H1 (cell line): ENCODE data around the gene AHCY. TPM values are rescaled to one million over a fixed set of nuclear protein-coding genes. Genes with fewer than 3 reads are reported as not detected.
"Not testable (repeated sequence)": the region's sequence is repeated elsewhere in the genome, so short reads cannot be mapped to it uniquely, and the experiment has no call there.

ENCODE experiments used
- CTCF ChIA-PET: fragments of 300-600 bp; sonication (Branson Sonifier 250); formaldehyde crosslinking; loops from one replicate; lab custom pipeline; 2021; ENCODE audit not compliant: partially characterized antibody; lab: Charles Lee
- POLR2A ChIA-PET: fragments of 300-600 bp; sonication (Branson Sonifier 250); formaldehyde crosslinking; loops from one replicate; lab custom pipeline; 2021; ENCODE audit warnings: inconsistent platforms; ENCODE audit not compliant: partially characterized antibody; lab: Charles Lee
- DNase-seq, 2 experiments: peaks; one replicate each; pipeline versions ENCODE4 v3.0.0 to v3.0.0-alpha.2; 2010 to 2022; ENCODE audit warnings: low spot score in 2 of 2, low read depth in 1 of 2, mixed read lengths in 1 of 2
- FAIRE-seq: peaks from 2 replicates; lab custom pipeline; 2011; peaks lifted over from hg19 to GRCh38; lab: Jason Lieb, UNC
- H2AFZ ChIP-seq: 2 replicates; pipeline ENCODE4 v1.8.1; 2012; ENCODE audit warnings: low read length, inconsistent platforms
- H2AK5ac ChIP-seq: 2 replicates; pipeline ENCODE4 v1.6.1; 2013; ENCODE audit warnings: low read depth, low read length
- H2BK120ac ChIP-seq: replicated peaks from 2 replicates; pipeline ENCODE3; 2013; ENCODE audit warnings: low read depth, low read length, inconsistent platforms
- H2BK12ac ChIP-seq: 2 replicates; pipeline ENCODE4 v1.6.1; 2013; ENCODE audit warnings: low read depth, low read length
- H2BK15ac ChIP-seq: 2 replicates; pipeline ENCODE4 v1.6.1; 2013; ENCODE audit warnings: low read length
- H2BK20ac ChIP-seq: 2 replicates; pipeline ENCODE4 v1.6.1; 2013; ENCODE audit warnings: low read length
- H2BK5ac ChIP-seq: 2 replicates; pipeline ENCODE4 v1.6.1; 2013; ENCODE audit warnings: low read depth, low read length
- H3K14ac ChIP-seq: 2 replicates; pipeline ENCODE4 v1.6.1; 2013; ENCODE audit warnings: inconsistent platforms; ENCODE audit not compliant: insufficient read length
- H3K18ac ChIP-seq: 2 replicates; pipeline ENCODE4 v1.6.1; 2013; ENCODE audit warnings: low read length; ENCODE audit errors: extremely low read depth
- H3K23ac ChIP-seq: 2 replicates; pipeline ENCODE4 v1.6.1; 2013; ENCODE audit warnings: inconsistent platforms; ENCODE audit not compliant: insufficient read length
- H3K23me2 ChIP-seq: 2 replicates; pipeline ENCODE4 v1.6.1; 2013; ENCODE audit warnings: low read depth, low read length
- H3K27ac ChIP-seq: 2 replicates; pipeline ENCODE4 v1.6.1; 2011; ENCODE audit warnings: low read depth, low read length, inconsistent platforms
- H3K27me3 ChIP-seq, 4 experiments: replicated peaks in 1 of 4; 1 replicate in 1 of 4; 2 replicates in 3 of 4; pipeline versions ENCODE4 v1.6.1 to v1.8.1; 2011 to 2013; ENCODE audit warnings: low read length in 3 of 4, mild to moderate bottlenecking in 3 of 4, inconsistent platforms in 2 of 4, mixed read lengths in 2 of 4, moderate library complexity in 1 of 4; ENCODE audit not compliant: control insufficient read depth in 3 of 4, insufficient read depth in 3 of 4; ENCODE audit errors: extremely low read depth in 1 of 4
- H3K36me3 ChIP-seq, 4 experiments: 2 replicates each; pipeline versions ENCODE4 v1.6.1 to v1.8.1; 2011 to 2013; ENCODE audit warnings: mild to moderate bottlenecking in 4 of 4, low read length in 3 of 4, moderate library complexity in 2 of 4, control low read depth in 1 of 4, inconsistent platforms in 1 of 4; ENCODE audit not compliant: insufficient read depth in 4 of 4, control insufficient read depth in 2 of 4
- H3K4ac ChIP-seq: replicated peaks from 2 replicates; pipeline ENCODE3; 2013; ENCODE audit warnings: low read length, low read depth, mixed read lengths, inconsistent platforms; ENCODE audit not compliant: insufficient read length
- H3K4me1 ChIP-seq, 4 experiments: replicated peaks in 1 of 4; 1 replicate in 1 of 4; 2 replicates in 3 of 4; pipeline versions ENCODE4 v1.6.1 to v1.8.1; 2011 to 2013; ENCODE audit warnings: low read length in 3 of 4, inconsistent platforms in 2 of 4, mixed read lengths in 1 of 4; ENCODE audit not compliant: insufficient read depth in 4 of 4, control insufficient read depth in 3 of 4
- H3K4me2 ChIP-seq, 2 experiments: 2 replicates each; pipeline versions ENCODE4 v1.6.1 to v1.8.1; 2011 to 2013; ENCODE audit warnings: low read depth in 2 of 2, low read length in 2 of 2, control low read depth in 1 of 2, inconsistent platforms in 1 of 2, mild to moderate bottlenecking in 1 of 2; ENCODE audit not compliant: insufficient read depth in 1 of 2
- H3K4me3 ChIP-seq, 4 experiments: fragments of 200-600, 300-600 bp in 1 of 4; sonication (generic), shearing (Covaris generic), sonication (Bioruptor Twin) in 1 of 4; 2 replicates each; pipeline versions ENCODE4 v1.5.1 to v1.8.1; 2011 to 2016; ENCODE audit warnings: low read length in 4 of 4, low read depth in 3 of 4, control low read depth in 2 of 4, inconsistent platforms in 2 of 4, mild to moderate bottlenecking in 2 of 4, mixed read lengths in 1 of 4, moderate library complexity in 1 of 4; ENCODE audit not compliant: insufficient read depth in 2 of 4; ENCODE audit errors: extremely low read depth in 1 of 4
- H3K56ac ChIP-seq: replicated peaks from 2 replicates; pipeline ENCODE3; 2013; ENCODE audit warnings: low read depth, mild to moderate bottlenecking, mixed read lengths, low read length, inconsistent platforms; ENCODE audit not compliant: insufficient read length
- H3K79me1 ChIP-seq: 2 replicates; pipeline ENCODE4 v1.6.1; 2013; ENCODE audit warnings: low read depth, low read length, control low read depth
- H3K79me2 ChIP-seq, 2 experiments: 2 replicates each; pipeline versions ENCODE4 v1.6.1 to v1.8.1; 2012 to 2013; ENCODE audit warnings: low read length in 2 of 2, mild to moderate bottlenecking in 2 of 2, inconsistent platforms in 1 of 2; ENCODE audit not compliant: insufficient read depth in 2 of 2, control insufficient read depth in 1 of 2
- H3K9ac ChIP-seq, 4 experiments: replicated peaks in 1 of 4; 1 replicate in 1 of 4; 2 replicates in 3 of 4; pipeline versions ENCODE4 v1.6.1 to v1.8.1; 2011 to 2013; ENCODE audit warnings: low read depth in 3 of 4, low read length in 3 of 4, control low read depth in 2 of 4, mild to moderate bottlenecking in 2 of 4, moderate library complexity in 2 of 4, inconsistent platforms in 1 of 4; ENCODE audit errors: extremely low read depth in 1 of 4
- H3K9me3 ChIP-seq, 2 experiments: 2 replicates each; pipeline versions ENCODE4 v1.6.1 to v1.8.1; 2012 to 2013; ENCODE audit warnings: mild to moderate bottlenecking in 2 of 2, moderate library complexity in 2 of 2, control low read depth in 1 of 2, inconsistent platforms in 1 of 2, low read depth in 1 of 2, low read length in 1 of 2, mixed read lengths in 1 of 2; ENCODE audit not compliant: insufficient read depth in 2 of 2
- H4K20me1 ChIP-seq, 2 experiments: replicated peaks in 1 of 2; 2 replicates each; pipeline versions ENCODE3 to v1.8.1; 2011 to 2013; ENCODE audit warnings: inconsistent platforms in 2 of 2, low read length in 2 of 2, mild to moderate bottlenecking in 1 of 2; ENCODE audit not compliant: insufficient read depth in 2 of 2, control insufficient read depth in 1 of 2
- H4K5ac ChIP-seq: 2 replicates; pipeline ENCODE4 v1.6.1; 2013; ENCODE audit warnings: low read length, low read depth, mixed read lengths, inconsistent platforms; ENCODE audit not compliant: insufficient read length
- H4K8ac ChIP-seq: 2 replicates; pipeline ENCODE4 v1.8.0; 2013; ENCODE audit warnings: mild to moderate bottlenecking, moderate library complexity, low read length, inconsistent platforms; ENCODE audit not compliant: insufficient read depth; ENCODE audit errors: extremely low read depth
- H4K91ac ChIP-seq: replicated peaks from 2 replicates; pipeline ENCODE3; 2013; ENCODE audit warnings: low read length, mixed read lengths, inconsistent platforms; ENCODE audit not compliant: insufficient read length
- WGBS, 2 experiments: shearing (Covaris generic) in 1 of 2; methylation state at CpG; one replicate each; pipeline versions ENCODE4 v1.1.6 to v1.1.7; 2013 to 2015; ENCODE audit warnings: low lambda C conversion rate in 2 of 2, mixed read lengths in 2 of 2, inconsistent platforms in 1 of 2, low coverage in 1 of 2, missing lambda C conversion rate in 1 of 2; ENCODE audit not compliant: insufficient replicate concordance in 2 of 2, insufficient coverage in 1 of 2, insufficient read length in 1 of 2; ENCODE audit errors: extremely low coverage in 1 of 2, missing lambda C conversion rate in 1 of 2; 5-methylcytosine and 5-hydroxymethylcytosine counted together
- polyA plus RNA-seq, 7 experiments: library from polyadenylated mRNA; depleted of rRNA in 3 of 7; stranded (reverse) in 5 of 7; unstranded in 2 of 7; fragments of >200 nt in 5 of 7; fragments of 200-250 nt in 2 of 7; gene quantifications; 1 replicate in 5 of 7; 2 replicates in 1 of 7; 4 replicates in 1 of 7; pipeline versions ENCODE4 v1.2.1 to v1.2.3, GENCODE V29; 2011 to 2013; ENCODE audit warnings: missing spikeins in 2 of 7, mixed read lengths in 2 of 7
- total RNA-seq: library from RNA; stranded (reverse); fragmentation: NEBNext Ultra II Directional; extraction: Animal tissue kit (Norgen Biotek cat#: 25700); gene quantifications from 2 replicates; pipeline ENCODE4 v1.2.1, GENCODE V29; 2021

AHCY gene
- total and polyA plus RNA-seq, 2 of the 8 experiments (the other 6 are each of a cell fraction or from before 2014, with no cell fraction given), result 404 to 638 TPM

DNA sequence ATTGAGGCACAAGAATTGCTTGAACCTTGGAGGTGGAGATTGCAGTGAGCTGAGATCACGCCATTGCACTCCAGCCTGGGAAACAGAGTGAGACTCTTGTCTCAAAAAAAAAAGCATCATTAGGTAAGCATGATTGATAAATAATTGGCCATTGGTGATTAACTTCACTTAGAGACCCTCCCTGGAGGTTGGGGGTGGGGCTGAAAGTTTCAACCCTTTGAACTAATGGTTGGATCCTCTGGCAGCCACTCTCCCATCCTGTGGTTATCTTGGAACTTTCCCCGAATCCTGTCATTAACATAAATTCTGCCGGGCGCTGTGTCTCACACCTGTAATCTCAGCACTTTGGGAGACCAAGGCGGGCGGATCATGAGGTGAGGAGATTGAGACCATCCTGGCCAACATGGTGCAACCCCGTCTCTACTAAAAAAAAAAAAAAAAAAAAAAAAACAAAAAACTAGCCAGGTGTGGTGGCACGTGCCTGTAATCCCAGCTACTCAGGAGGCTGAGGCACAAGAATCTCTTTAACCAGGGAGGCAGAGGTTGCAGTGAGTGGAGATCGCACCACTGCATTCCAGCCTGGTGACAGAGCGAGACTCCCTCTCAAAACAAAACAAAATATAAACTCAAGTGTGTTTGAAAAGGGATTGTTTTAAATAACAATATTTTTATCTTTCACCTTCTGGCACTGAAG is 42.8 kb upstream of the AHCY start:
- H3K4me3 ChIP-seq, H2BK5ac ChIP-seq, H3K79me2 ChIP-seq, H2BK120ac ChIP-seq, H2AFZ ChIP-seq, H4K5ac ChIP-seq, H4K91ac ChIP-seq, H2BK15ac ChIP-seq, H3K36me3 ChIP-seq, H4K8ac ChIP-seq, H3K4me1 ChIP-seq, H3K4me2 ChIP-seq, H3K9ac ChIP-seq, H3K23ac ChIP-seq, H3K4ac ChIP-seq, H2BK20ac ChIP-seq, H3K18ac ChIP-seq, H3K14ac ChIP-seq, H3K56ac ChIP-seq, H3K9me3 ChIP-seq, H3K23me2 ChIP-seq, FAIRE-seq, DNase-seq, H4K20me1 ChIP-seq, H2AK5ac ChIP-seq, H3K79me1 ChIP-seq, H3K27me3 ChIP-seq, H2BK12ac ChIP-seq, H3K27ac ChIP-seq: not testable (repeated sequence)
- CTCF ChIA-PET, result interaction anchor here (0.6 to 2.8 kb wide), 6 partner anchors 17 to 569 kb away, joined by 3 to 10 read pairs (median 3); partner anchors contain the start of gene ITCH
- 87% methylated on average over 9 of the region's 10 CpGs; no CpG with 5 or more reads in 1 of the 2 experiments for WGBS, 2 experiments
- POLR2A ChIA-PET, result interaction anchor here (1.2 kb wide), 2 partner anchors 17 to 1061 kb away, joined by 3 to 5 read pairs; partner anchors contain the start of gene ITCH
